Activated CD4-positive, alpha-beta T cell treated with anti-CD3 and anti-CD28 coated beads, Interleukin-2, amount 50 U/mL, for 4 hours (primary cell): ENCODE measurements around the gene BSG.
"Not testable (repeated sequence)": the region's sequence is repeated elsewhere in the genome, so short reads cannot be mapped to it uniquely, and the experiment has no call there.

Experiments
- DNase-seq, 2 experiments: peaks; one replicate each; pipeline ENCODE4 v3.0.0-alpha.2; 2020

Gene BSG

DNA sequence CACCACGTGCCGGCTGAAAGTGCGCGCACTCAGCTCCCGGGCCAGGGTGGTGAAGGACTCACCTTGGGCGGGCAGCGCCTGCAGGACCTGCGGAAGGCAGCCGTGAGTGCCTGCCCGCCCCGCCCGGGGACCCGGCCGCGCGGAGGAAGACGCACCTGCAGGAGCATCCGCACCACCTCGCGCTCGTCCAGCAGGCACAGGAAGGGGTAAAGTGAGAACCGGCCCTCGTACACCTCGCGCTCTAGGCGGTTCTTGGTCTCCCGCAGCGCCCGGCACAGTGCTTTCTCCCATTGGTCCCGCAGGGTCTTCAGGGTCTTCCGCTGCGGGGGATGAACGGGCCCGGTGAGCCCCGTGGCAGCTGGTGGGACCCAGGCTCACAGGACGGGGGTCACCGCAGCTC lies 50.3 kb downstream of the BSG start:
- DNase-seq, result no peak

GRCh38 chr19:623175-623916 lies 51.0 kb downstream of the BSG start:
- DNase-seq, result no peak

DNA sequence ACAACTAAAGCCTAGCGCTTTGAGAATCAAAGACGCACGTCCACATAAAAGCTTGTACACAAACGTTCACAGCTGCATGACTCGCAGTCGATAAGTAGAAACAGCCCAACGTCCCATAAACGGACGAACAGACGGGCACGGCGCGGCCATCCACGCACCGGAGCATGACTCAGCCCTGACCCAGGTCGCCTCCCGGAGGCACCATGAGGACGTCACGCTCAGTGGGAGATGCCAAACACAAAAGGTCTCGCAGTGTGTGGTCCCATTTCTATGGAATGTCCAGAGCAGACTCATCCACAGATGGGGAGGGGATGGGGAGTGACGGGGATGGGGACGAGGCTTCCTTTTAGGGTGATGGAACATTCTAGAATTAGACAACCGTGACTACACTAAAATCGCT lies 51.6 kb downstream of the BSG start:
- DNase-seq, result no peak

- DNase-seq, result no peak
Observed at GRCh38 chr19:624433-625109, 52.2 kb downstream of the BSG start.

DNA sequence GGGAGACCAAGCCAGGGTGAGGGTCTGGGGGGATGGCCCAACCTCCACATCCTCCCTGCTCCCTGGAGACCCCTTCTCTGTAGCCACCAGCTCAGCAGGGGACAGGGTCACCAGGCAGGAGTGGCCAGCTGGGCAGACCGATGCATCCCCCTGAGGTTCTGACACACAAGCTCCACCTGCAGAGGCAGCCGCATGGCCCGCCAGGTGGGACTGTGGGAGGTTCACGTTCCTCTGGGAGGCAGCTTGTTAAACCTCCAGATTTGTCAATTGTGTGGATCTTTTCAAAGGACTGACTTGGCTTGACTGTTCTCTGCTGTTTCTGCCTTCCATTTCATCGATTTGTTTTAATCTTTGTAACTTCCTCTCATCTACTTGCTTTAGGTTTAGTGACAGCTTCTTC lies 52.9 kb downstream of the BSG start:
- DNase-seq, result no peak

DNA sequence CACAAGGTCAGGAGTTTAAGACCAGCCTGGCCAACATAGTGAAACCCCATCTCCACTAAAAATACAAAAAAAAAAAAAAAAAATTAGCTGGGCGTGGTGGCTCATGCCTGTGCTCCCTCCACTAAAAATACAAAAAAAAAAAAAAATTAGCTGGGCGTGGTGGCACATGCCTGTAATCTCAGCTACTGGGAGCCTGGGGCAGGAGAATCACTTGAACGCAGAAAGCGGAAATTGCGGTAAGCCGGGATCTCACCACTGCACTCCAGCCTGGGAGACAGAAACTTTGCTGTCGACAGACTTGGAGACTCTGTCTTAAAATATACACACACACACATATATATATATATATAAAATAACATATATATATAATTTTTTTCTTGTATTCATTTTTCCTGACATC lies 54.2 kb downstream of the BSG start:
- DNase-seq, result not testable (repeated sequence)

DNA sequence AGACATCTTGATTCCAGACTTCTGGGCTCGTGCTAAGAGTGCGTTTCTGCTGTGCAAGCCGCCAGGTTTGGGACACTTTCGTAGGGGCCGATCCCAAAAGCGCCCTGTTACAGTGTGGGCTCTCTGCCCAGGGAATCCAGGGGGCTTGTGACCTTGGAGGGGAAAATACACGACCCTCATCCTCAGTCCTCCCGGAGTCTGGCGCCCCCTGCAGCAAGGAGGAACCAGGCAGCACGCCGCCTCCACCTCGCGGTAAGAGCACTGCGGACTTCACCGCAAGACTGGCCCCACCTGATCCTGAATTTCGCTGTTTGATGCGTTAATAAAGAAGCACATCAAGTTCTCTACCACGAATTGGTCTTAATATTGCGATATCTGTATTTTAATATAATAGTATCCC lies 55.8 kb downstream of the BSG start:
- no peak for DNase-seq

DNA sequence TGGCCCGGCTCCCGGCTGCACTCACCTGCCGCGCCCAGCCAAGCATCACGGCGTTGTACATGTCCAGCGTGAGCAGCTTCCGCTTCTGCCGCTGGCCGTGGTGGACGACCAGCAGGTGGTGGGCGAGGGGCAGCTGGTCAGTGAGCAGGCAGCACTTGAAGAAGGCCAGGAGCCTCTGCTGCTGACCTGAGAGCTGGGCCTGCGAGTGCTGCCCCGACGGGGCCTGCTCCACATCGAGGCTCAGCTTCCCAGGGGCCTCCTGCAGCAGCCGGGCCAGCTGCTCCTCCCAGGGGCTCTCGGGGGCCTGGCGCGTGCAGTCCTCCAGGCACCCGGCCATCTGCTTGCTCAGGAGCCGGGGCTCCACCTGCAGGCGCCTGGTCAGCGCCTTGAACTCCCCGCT lies 57.1 kb downstream of the BSG start:
- DNase-seq, result not testable (repeated sequence)

GRCh38 chr19:629961-630714 lies 57.7 kb downstream of the BSG start:
- no peak for DNase-seq

- DNase-seq, result no peak
Observed at GRCh38 chr19:632579-633067, 60.2 kb downstream of the BSG start.
